Activated T-cell treated with anti-CD3 and anti-CD28 coated beads for 1 hour (primary cell): ENCODE data around the gene MYO5C.
A peak's percentile ranks its signal among the peaks of the same experiment; 100 is the strongest.

Experiments used
- DNase-seq: peaks from one replicate; pipeline ENCODE4 v3.0.0-alpha.2; 2020; ENCODE audit warnings: low read depth

Gene MYO5C

DNA sequence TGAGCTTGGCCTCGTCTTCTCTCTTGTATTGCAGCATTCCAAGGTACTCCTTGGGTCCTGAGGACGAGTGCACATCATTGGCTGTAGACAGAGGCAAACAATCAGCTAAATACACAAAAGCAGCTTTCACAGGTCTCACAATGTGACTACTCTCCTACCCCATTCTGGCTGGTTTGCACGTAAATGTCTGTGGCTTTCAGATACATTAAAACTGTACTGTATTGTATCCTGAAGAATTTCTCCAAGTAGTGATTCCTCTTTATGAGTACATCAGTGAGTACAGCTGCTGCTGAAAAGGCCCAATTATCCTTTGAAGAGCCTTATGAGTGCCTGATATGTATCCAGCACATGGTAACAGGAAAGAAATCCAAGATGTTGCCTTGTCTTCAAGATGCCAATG is 82.4 kb downstream of the MYO5C start:
- no peak for DNase-seq

DNA sequence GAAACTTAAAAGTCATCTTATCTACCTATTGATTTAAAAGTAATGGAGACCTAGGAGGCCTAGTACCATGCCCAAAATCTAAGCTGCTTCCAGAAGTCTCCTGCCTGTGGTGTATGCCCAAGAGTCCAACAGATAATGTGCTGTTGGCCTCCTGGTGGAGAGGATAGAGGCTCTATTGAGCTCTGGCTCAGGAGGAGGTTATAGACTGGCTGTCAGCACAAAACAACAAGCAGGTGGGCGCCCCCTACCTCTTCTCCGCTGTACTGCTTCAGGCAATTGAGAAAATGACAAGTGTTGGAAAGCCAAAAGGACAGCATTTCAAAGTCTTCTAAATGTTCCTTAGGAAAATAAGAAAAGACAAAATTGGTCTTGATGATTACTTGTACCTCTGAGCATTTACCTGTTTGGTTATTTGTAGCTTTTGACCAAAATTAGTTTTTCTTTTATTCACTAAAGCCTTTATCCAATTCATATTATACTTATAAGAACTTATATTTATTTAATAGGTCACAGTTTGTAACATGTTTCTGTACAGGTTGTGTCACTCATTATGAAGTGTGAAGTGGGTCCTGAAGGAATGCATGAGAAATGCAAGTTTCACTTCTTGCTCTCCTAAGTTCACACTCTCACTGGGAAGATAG is 87.2 kb downstream of the MYO5C start:
- DNase-seq: peak; percentile 63

DNA sequence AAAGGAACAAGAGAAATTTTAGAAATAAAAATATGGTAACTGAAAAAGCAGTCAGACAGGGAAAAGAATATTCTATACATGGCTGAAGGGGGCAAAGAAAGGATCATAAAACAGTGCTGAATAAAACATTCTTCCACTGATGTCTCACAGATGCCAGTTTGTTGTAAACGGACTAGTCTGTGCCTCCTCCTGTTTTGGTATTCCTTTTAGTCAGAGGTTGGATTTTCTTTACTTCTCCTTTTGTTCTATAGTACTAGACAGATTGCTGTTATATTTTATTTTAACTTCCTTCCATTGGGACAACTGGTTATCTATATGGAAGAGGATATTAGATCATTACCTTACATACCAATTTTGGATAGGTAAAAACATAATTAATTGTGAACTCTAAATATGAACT is 88.4 kb downstream of the MYO5C start:
- DNase-seq: no peak

DNA sequence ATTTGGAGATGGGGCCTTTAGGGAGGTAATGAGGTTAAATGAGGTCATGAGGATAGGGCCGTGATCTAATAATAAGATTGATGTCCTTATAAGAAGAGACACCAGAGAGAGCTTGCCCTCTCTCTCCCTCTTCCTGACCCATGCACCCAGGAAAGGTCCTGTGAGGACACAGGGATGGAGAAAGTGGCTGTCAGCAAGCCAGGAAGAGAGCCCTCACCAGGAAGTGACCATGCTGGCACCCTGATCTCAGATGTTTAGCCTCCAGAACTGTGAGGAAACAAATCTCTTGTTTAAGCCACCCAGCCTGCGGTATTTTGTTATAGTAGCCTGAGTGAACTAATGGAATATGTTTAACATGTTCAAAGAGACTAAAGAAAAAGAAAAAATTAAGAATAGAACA is 89.2 kb downstream of the MYO5C start:
- DNase-seq: no peak

DNA sequence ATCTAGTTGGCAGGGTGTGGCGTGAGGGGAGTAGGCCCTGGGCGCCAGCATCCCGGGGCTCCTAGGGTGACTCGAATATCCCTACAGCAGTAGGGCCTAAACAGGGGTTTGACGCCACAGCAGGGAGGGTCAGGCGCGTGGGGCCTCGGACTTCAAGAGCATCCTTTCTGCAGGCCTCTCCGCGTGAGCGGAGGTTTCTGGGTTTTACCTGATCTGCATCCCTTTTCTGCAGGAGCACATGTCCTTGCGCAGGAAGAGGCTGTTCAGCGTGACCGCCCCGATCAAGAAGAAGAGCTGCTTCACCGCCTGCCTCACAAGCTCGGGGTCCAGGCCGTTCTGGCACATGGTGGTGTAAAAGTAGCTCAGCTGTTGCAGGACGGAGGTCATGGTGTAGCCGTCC is 90.9 kb downstream of the MYO5C start:
- DNase-seq: no peak

DNA sequence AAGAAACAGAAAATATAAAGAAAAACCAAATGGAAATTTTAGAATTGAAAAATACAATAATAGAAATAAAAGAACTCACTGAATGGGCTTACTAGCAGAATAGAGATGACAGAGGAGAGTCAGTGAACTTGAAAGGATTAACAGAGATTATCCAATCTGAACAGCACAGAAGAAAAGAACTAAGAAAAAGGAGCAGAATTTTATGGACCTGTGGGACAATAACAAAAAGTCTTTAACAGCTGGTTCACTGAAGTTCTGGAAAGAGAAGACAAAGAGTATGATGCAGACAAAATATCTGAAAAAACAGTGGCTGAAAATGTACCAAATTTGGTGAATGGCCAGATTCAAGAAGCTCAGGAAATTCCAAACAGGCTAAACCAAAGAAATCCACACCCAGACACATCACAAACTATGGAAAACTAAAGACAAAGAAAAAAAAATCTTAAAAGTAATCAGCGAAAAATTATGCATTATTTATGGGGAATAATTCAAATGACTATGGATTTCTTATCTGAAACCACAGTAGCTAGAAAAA is 94.7 kb downstream of the MYO5C start:
- no peak for DNase-seq

DNA sequence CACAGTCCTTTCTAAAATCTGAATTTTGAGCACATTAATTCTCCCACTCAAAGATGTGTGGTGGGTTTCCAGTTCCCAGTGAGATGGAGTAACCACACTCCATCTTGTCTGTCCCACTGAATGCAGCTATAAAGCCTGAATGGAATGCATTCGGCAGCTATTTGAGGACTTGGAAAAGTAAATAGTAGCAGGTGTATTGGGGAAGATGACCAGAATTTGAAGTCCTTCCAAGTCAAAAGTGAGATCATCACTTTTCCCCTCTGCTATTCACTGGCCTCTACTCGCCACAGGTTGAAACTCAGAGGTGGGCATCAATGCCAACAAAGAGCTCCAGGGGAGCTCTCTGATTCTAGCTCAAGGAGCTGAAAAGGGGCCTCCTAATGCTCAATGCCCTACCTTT is 96.3 kb downstream of the MYO5C start:
- DNase-seq: no peak

DNA sequence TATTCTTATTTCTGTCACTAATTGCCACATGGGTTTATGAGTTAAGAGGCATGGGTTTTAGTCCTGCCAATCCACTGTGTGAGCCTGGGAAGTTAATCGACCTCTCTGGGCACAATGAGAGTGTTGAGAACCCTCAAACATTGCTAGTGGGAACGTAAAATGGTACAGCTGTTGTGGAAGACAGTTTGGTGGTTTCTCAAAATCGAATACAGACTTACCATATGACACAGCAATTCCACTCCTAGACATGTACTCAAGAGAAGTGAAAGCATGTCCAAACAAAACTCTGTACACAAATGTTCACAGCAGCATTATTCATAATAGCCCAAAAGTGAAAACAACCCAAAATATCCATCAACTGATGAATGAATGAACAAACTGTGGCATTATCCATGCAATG is 98.7 kb downstream of the MYO5C start:
- DNase-seq: no peak

DNA sequence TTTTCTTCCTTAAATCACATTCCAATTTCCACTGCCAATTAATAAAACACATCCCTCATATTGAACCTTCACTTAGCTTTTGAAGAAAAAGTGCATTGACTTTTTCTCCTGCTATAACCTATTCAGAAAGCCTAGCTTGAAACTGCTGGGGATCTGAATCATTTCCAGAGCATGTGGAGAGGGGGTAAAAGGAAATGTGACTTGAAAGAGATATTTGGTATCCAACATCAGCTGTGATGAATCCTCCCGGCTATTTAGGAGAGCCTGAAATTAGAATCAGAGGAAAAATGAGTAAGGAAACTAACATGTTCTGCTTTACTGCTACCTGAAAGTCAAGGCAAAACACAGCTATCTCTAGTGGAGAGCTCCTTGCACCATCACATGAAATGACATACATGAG is 101.8 kb downstream of the MYO5C start:
- DNase-seq: no peak

DNA sequence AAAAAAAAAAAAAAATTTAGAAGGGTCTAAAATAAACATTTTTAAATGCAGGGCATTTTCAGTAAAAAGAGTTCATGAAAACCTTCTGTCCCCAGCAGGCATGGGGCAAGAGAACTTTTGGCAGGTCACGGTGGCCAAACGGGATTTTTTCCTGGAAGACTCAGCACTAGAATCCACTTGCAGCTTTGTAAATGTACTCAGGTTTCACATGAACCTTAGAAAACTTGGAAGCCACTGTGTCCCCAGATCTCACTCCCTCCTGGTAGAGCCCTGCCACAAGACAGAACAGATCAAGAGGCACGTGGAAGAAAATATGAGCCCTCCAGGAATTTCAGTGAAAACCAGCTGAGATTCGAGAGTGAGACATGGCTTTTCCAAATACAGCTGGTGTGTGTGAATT is 102.3 kb downstream of the MYO5C start:
- no peak for DNase-seq

DNA sequence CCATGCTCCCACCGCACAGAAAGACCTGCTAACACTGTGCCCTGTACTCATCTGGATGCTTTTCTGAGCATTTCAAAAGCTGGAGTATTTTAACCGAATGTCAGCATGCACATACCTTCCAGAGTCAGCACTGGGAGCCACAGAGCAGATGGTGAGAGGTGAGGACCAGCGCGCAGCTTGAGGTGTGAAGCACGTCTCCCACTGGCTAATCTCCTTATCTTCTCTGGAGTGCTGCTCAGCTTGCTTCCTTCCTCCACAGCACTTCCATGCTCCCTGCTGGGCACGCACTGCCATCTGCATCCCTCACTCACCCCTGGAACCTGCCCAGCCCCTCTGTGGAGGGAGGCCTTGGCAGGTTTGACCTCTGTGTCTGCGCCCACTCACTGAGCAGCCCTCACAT is 104.4 kb downstream of the MYO5C start, which contains the start of gene GNB5:
Gene GNB5, minus strand, starts transcription at position 186 of the 400 bp plus-strand sequence. CDS start 6,716 bp downstream, outside the sequence.
- no peak for DNase-seq

DNA sequence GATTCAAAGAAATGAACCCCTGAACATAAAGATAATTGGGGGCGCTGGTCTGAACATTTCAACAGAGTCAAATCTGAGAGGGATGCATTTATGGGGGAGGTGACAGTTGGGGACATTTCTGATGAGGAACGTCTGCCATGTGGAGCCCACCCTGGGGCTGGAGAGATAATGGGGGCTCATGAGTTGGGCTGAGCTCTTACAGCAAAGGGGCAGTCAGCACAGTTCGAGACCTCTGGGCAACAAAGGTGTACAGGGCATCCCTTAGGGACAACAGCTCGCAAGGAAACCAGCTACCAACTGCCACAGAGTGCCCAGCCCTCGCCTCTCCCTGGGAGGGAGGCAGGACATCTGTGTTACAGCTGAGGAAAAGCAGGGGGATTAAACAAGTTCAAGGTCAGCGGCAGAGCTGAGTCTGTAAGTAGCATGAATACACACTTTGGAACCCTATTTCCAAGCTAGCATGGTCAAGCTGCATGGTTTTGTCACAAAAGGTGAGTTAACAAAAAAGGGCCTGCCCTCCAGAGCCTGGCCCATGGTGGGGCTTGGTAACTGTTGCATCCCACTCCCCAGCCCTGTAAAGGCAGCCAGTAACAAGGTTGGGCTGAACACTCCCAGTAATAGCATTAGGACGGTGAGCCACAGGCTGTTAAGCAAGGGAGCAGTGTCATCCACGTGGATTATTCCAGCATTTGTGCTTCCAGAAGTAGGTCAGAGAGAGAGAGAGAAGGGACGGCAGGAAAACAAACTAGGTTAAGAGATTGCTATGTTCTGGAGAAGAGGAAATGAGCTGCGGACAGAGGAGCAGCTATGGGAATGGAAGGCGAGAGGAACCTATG is 108.7 kb downstream of the MYO5C start:
- DNase-seq: no peak

DNA sequence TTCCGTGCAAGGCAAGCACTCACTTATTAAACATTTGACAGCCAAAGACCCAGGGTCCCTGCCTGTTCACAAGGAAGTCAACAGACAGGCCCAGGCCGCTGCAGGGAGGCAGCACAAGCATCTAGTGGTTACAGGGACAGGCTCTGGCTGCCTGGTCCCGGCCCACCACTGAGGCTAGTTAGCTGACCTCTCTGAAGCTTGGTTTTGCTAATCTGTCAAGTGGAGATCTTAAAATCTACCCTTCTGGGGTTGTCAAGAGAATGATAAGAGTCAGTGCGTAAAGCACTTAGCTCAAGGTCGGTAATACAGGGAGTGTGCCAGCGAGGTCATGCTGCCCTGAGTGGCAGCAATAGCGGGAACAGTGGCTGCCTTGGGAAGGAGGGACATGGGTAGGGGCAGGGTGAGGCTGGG is 110.4 kb downstream of the MYO5C start:
- DNase-seq: no peak

DNA sequence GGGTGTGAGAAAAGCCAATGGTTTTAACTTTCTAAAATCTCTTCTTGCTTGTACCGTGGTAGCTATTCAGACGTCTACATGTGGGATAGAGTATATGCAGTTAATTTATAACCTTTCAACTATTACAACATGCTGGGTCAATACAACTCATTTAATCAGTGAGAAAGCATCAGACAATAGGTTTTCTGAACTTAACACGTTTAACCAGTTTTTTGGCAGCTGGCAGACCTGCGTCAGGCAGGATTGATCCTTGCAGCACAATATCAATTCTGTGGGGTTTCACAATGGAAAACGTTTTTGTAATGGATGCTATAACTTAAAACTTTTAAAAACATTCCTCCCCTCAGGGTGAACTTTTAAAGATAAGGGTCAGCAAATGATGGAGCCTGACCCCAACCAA is 110.9 kb downstream of the MYO5C start:
- no peak for DNase-seq

DNA sequence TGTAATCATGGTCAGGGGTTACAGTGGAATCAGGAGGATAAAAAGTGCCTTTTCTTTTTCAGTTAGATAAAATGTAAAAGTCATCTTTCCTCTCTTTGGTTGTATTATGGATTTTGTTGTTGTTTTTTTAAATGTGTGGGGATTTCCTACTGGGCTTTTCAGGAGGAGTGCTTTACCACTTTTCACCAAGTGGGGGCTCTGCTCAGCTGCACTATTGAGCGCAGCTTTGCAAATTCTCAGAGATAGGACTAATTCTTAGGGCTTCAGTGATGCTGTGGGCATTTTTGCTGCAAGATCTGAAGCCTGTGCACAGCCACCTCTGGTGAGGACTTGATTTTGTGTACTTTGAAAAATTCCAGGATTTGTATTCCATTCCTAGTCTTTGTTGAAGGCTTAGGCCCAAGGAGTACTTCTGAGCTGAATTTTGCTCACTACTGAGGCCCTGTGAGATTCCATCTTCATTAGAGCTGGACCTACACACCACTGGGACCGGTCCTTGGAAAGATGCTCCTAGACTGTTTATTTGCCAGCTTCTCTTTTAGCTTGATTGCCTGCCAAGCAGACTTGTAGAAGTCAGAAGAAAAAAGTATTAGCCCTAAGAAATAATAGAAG is 111.9 kb downstream of the MYO5C start:
- DNase-seq: no peak

DNA sequence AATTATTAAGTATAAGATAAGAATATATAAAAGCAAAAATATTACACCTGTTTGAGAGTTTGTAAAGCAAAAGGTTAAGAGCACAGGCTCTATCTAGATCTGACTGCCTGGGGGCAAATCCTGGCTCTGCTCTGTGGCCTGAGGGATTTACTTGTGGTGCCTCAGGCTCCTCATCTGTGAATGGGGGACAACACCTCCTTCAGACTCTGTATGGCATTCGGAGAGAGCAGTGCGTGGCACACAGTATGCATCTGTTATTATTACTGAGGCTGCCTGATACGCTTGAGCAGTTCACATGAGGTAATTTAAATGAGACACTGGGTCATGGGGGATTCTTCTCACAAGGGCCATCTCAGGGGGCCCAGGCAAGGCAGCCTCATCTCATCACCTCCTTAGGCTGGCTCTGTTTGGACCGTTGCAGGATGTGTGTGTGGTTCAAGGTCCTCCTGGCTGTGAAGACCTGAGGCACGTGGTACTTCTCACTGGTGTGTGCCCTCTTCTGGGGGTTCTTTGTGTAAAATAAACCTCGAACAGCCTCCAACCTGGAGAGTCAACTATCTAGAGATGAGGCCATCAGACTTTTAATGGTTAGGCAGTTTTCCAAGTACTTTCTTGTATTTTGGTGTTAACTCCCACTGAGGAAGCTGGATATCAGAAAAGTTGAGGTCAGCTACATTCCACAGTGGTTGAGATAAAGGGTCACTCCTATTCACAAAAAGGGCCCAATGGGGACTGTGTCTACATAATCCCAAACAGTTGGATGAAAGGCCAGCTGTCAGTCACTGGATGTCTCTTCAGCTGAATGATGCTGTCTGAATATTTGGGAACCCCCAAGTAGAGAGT is 113.4 kb downstream of the MYO5C start:
- DNase-seq: no peak

DNA sequence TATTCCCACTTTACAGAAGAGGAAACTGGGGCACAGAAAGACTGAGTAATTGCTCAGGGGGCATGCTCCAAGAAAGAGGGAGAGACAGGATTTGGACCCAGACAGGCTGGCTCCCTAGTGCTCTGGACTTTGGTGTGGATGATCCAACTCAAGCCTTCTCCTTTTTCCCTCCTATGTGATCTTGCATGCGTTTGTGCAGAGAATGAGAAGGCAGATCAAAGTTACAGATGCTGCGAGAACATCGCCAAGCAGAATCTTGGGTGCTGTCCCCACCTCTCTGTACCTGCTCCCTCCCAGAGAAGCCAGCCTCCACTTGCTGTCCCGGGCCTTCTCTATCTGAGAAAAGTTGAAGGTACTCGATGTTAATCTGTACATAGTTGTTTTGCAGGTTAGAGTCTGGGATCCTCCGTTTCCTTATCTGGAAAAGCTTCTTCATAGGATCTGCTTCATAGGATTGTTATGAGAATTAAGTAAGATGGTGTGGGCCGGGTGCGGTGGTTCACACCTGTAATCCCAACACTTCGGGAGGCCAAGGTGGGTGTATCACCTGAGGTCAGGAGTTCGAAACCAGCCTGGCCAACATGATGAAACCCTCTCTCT is 114.7 kb downstream of the MYO5C start:
- no peak for DNase-seq

DNA sequence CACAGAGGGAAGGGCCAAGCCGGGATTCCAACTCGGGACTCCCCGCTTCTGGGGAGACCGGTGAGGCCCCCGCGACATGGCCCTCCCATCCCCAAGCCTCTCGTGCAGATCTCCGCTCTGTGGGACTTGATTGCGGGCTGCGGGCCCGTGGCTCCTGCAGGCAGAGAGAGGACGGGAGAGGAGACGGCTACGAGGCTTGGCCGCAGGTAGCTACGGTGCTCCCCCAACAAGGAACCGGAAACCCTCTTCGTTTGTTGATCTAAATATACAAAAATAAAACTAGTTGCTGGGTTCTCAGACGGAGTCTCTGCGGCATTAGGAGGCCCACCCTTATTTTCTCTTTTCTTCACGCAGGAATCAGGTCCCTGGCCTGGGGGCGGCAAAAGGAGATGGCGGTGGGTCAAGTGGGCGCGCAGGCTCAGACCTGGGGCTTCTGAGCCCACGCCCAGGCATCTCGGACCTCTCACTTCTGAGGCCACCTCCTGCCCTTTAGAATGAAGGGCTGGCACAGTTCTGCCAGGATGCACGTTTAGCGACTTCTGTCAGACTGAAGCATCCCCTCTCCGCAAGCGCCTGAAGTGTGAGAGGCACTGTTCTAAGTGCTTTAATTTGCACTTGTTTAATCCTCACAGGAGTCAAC is 115.3 kb downstream of the MYO5C start:
- DNase-seq: peak; percentile 33

DNA sequence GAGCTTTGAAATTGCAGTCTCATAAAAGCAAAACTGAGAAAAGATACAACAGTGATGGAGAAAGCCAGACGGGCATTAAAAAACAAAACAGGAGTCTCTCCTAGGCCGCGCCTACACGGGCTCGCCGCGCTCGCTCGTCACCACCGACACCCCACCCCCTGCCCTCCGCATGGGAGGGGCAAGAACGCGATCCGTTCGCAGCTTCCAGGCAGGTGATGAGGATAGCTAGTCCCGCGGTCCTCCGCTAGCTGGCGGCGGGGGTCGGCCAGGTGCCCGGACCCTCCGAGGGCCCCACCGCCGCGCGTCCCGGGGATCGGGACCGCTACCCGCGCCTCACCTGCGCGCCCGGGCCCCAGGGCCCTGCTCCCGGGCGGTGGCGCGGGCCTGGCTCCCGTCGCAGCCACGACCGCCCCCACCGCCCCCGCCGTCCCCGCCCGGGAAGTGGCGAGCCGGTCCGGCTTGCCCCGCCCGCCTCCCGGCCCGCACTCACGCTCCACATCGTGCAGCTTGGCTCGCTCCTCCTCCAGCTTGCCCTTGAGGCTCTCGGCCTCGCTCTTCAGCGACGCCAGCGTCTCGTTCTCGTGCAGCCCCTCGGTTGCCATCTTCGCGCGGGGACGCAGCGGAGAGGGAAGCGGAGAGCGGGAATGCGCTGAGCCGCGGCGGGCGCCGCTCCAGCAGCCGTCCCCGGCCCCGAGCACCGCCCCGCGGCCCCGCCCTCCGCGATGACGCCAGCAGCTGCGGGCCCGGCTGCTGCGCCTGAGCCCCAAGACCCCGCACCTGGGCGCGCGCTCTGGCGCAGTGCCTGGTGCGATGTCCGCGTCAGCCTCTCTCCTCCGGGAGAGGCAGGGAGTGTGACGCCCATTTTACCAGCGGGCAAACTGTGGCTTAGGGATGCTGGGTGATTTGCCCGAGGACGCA is 116.1 kb downstream of the MYO5C start:
- peak; percentile 81 for DNase-seq

DNA sequence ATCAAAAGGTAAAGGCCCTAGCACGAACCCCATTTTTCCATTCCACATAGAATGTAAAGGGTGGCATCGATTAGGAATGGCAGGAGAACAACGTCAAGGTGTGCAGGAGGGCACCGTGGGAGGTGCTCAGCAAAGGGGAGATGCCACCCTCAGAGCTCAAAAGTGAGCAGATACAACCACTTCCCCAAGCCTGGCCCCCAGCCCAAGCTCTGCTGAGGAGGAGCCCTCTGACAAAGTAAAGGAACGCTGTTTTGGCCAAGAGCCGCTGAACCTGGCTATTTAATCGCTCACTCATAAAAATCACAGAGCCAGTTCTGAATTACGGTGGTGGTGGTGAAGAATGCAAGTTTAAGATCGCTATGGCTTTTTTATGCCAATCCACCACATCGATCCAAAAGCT is 116.8 kb downstream of the MYO5C start:
- DNase-seq: no peak
